Measurements from ENCODE around the gene UPP1. TPM values are rescaled to one million over a fixed set of nuclear protein-coding genes. Genes with fewer than 3 reads are reported as not detected.
"Not testable (repeated sequence)": the region's sequence is repeated elsewhere in the genome, so short reads cannot be mapped to it uniquely, and the experiment has no call there.

UPP1 gene
- total RNA-seq, 1 experiment from 2014 or later, result 119 TPM

- no peak for TF ChIP-seq EZH2 (IDR thresholded peaks at IDR 0.05; ENCODE audit: low read depth)
- TF ChIP-seq CTCF (conservative IDR thresholded peaks at IDR 0.05), result no peak
- no peaks in the 10 kb centered on the region for H3K36me3 ChIP-seq (ENCODE audit: low read depth)
- no peaks in the 10 kb centered on the region for H3K9me2 ChIP-seq (ENCODE audit: insufficient read depth)
- peaks cover 35% of the 10 kb centered on the region for H3K4me1 ChIP-seq (replicated peaks; ENCODE audit: insufficient read depth)
- H3F3A ChIP-seq (ENCODE audit: insufficient read depth, low read depth), result peaks cover 25% of the 10 kb centered on the region
- POLR2A ChIA-PET (ENCODE audit: unreplicated experiment), result interaction anchor here (0.6 kb wide), 1 partner anchor 55 kb away, joined by 4 read pairs; no protein-coding TSS in a partner anchor
- H3K9me3 ChIP-seq (ENCODE audit: insufficient read depth, low read depth), result peaks cover 11% of the 10 kb centered on the region
- no peak overlapping the region for H3K27ac ChIP-seq
- intact Hi-C loops (cut with micrococcal nuclease; ENCODE audit: unreplicated experiment), result loop anchor here (5.0 kb wide), 1 partner anchor 57 kb away; the partner anchor contains the start of gene UPP1
- no peak overlapping the region for H3K4me3 ChIP-seq
- H3K27me3 ChIP-seq (ENCODE audit: insufficient read depth, low read depth), result peaks cover 14% of the 10 kb centered on the region; the same call in 1 of the 2 replicates
- peak; percentile 51 to 92 for DNase-seq
- H4K20me1 ChIP-seq (ENCODE audit: insufficient read depth), result no peaks in the 10 kb centered on the region
- H3K4me2 ChIP-seq, result peak overlapping the region; percentile 37
- BruUV-seq (replicated peaks), result no TSS peak
- no peak overlapping the region for H2AFZ ChIP-seq
- CTCF ChIA-PET, result interaction anchor here (0.8 kb wide), 1 partner anchor 11 kb away, joined by 3 read pairs; no protein-coding TSS in a partner anchor
- no peaks in the 10 kb centered on the region for H3K79me2 ChIP-seq (ENCODE audit: low read depth)
Measured at GRCh38 chr7:48144291-48144768, 55.3 kb downstream of the UPP1 start.

- POLR2A ChIA-PET (ENCODE audit: unreplicated experiment), result no interaction called here
Measured at GRCh38 chr7:48147078-48147591, 58.1 kb downstream of the UPP1 start.

DNA sequence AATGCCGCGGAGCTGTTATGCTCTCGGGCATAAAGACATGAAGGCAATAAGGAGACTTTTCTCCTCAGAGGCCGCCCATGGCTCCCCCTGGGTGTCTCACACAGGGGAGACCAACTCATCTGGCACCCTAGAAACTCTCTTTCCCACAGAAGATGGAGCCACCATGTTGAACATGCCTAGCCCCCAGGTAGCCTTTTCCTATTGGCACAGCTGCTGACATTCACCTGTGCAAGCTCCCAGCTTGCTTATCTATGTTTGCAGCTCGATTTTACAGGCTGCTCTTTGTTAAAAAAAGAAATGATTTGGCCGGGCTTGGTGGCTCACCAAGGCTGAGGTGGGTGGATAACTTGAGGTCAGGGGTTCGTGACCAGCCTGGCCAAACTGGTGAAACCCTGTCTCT is 58.6 kb downstream of the UPP1 start:
- H3K27ac ChIP-seq; POLR2A ChIA-PET (ENCODE audit: unreplicated experiment); H3K79me2 ChIP-seq (ENCODE audit: low read depth); CTCF ChIA-PET; H3K4me3 ChIP-seq; H3K9me3 ChIP-seq (ENCODE audit: insufficient read depth, low read depth); intact Hi-C loops (cut with micrococcal nuclease; ENCODE audit: unreplicated experiment); H2AFZ ChIP-seq; H3K9me2 ChIP-seq (ENCODE audit: insufficient read depth); H3K4me2 ChIP-seq; BruUV-seq (replicated peaks); H3K36me3 ChIP-seq (ENCODE audit: low read depth); H4K20me1 ChIP-seq (ENCODE audit: insufficient read depth); DNase-seq: not testable (repeated sequence)
- H3F3A ChIP-seq (ENCODE audit: insufficient read depth, low read depth), result peaks cover 13% of the 10 kb centered on the region; the same call in 1 of the 2 replicates
- peaks cover 26% of the 10 kb centered on the region for H3K4me1 ChIP-seq (replicated peaks; ENCODE audit: insufficient read depth)
- peaks cover 12% of the 10 kb centered on the region; the same call in 1 of the 2 replicates for H3K27me3 ChIP-seq (ENCODE audit: insufficient read depth, low read depth)

More at GRCh38 chr7:48147078-48147591, 58.1 kb downstream of the UPP1 start:
- intact Hi-C loops (cut with micrococcal nuclease; ENCODE audit: unreplicated experiment), result no loop called here
- no peaks in the 10 kb centered on the region for H3K9me2 ChIP-seq (ENCODE audit: insufficient read depth)
- CTCF ChIA-PET, result no interaction called here
- H3K9me3 ChIP-seq (ENCODE audit: insufficient read depth, low read depth), result peaks cover 6% of the 10 kb centered on the region; the same call in 1 of the 2 replicates
- H3K79me2 ChIP-seq (ENCODE audit: low read depth), result no peaks in the 10 kb centered on the region
- H4K20me1 ChIP-seq (ENCODE audit: insufficient read depth), result no peaks in the 10 kb centered on the region
- H3K27ac ChIP-seq, result no peak overlapping the region
- H3K27me3 ChIP-seq (ENCODE audit: insufficient read depth, low read depth), result peaks cover 12% of the 10 kb centered on the region; the same call in 1 of the 2 replicates
- no peak overlapping the region for H3K4me3 ChIP-seq
- DNase-seq, result no peak
- no peaks in the 10 kb centered on the region for H3K36me3 ChIP-seq (ENCODE audit: low read depth)
- peaks cover 13% of the 10 kb centered on the region; the same call in 1 of the 2 replicates for H3F3A ChIP-seq (ENCODE audit: insufficient read depth, low read depth)
- no peak for TF ChIP-seq EZH2 (IDR thresholded peaks at IDR 0.05; ENCODE audit: low read depth)
- no peak for TF ChIP-seq CTCF (conservative IDR thresholded peaks at IDR 0.05)
- peaks cover 26% of the 10 kb centered on the region for H3K4me1 ChIP-seq (replicated peaks; ENCODE audit: insufficient read depth)
- no peak overlapping the region for H2AFZ ChIP-seq
- no TSS peak for BruUV-seq (replicated peaks)
- no peak overlapping the region for H3K4me2 ChIP-seq
